Hematopoietic multipotent progenitor cell treated with erythropoietin and hydrocortisone succinate and interleukin-3 and kit ligand, for 6 days (in vitro differentiated cells): ENCODE measurements around the gene SLC25A47.
"Not testable (repeated sequence)": the region's sequence is repeated elsewhere in the genome, so short reads cannot be mapped to it uniquely, and the experiment has no call there.

ENCODE experiments used
- DNase-seq: peaks from one replicate; pipeline ENCODE4 v3.0.0-alpha.2; 2015

The SLC25A47 gene

DNA sequence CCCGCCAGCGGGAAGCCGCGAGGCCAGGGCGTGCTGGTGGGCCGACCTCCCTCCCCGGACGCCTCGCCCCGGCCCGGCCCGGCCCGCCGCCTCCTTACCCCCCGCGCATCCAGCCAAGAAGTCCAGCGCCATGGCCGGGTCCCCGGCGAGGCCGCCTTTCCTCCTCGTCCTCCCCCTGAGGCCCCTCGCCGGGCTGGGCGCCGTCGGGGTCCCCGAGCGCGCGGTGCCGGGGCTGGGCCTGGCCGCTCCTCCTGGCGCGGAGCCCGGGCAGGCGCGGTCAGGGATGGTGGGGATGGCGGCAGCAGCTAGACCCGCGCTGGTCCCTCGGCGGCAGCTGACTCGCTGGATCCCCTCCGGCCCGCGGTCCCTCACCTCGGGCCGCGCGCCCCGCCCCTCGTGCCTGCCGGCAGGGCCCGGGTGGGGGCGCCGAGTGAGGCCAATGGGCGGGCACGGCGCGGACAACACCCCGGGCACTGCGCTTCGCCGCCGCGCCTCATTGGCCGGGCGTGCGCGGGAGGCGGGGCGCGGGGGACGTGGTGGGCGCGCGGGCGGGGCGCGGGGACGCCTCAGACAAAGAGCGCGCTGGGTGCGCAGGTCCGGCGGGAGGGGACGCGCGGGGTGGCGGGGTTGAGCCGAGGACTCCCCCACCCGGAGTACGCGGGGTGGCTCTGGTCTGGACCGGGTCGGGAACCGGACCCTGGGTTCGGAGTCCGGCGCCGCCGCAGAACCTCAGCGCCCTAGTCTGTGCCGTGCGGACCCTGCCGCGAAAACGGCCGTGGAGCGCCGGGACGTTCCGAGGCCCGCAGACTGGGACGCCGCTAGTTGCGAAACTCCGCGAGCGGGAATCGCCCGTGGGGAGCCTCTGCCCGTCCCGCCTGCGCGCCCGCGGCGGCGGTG, 16.8 kb upstream of the SLC25A47 start, which contains the start of gene SLC25A29:
Gene SLC25A29, minus strand, starts transcription at position 344 of the 897 bp plus-strand sequence. Its CDS starts 212 bp downstream, at position 132.
- DNase-seq = peak; percentile 94

DNA sequence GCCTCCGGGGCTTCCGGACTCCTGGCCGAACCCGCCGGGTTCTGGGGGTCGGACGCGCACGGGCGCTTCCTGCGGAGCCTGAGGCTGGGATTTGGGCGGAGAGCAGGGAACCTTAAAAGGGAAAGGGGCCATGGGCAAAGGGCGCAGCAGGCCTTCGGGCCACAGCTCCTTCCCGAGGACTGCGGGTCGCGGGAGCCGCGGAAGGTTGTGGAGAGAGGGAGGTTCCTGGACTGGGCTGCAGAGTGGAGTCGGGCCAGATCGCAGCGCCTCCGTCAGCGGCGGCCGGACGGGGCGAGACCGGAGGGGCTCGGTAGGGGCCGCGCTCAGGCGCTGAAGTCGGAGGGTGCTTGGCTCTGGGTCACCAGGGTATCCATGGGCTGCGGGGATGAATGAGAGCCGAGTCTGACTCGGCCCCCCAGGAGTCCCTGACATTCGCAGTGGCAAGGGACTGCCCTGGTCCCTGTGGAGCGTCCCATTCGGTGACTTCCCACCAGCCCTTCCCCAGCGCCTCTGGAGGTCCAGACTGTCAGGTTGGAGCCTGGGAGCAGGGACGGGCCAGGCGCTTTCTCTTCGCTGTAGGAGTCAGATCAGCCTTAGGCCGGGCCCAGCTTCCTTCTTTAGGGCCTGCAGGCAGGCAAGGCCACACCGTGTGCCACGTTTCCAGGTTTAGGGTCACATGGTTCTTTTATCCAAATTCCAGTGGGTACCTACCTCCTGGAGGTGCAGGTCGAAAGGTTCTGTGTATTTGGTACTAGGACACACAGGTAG, 16.0 kb upstream of the SLC25A47 start:
- peak; percentile 60 for DNase-seq

DNA sequence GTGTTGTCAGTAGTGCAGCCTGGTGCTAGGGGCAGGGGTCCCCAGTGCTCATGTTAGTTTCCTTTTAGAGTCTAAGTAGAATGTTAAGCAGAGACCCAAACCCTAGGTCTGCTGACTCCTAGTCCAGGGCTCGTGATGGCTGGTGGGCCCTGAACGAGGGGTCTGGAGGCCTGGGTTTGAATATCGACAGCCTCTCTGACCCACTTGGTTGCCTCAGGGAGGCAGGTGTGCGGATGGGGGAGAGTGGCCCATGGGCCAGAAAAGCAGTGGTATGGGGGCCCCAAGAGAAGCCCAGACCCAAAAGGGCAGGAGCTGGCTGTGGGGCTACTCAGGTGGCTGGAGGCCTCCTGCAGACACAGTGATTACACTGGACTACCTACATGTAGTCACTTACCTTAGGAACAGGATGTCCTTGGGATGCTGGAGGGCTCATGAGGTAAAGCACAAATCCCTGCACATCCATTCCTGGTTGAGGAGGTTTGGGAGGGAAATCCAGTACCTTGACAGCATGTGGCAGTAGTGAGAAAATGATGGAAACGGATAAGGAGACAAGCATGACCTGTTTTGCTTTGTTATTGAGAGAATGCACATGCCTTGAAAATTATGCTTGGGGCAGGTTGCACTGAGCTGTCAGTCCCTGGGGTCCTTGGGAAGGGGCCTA, 15.2 kb upstream of the SLC25A47 start:
- DNase-seq = no peak

DNA sequence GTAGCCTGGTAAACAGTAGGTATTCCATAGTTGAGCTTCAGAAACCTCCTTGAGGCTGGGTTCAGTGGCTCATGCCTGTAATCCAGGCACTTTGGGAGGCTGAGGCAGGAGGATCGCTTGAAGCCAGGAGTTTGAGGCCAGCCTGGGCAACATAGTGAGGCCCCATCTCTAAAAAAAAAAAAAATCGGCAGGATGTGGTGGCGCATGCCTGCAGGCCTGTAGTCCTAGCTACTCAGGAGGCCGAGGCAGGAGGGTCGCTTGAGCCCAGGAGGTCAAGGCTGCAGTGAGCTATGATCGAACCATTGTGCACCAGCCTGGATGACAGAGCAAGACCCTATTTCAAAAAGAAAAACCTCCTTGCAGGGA, 14.7 kb upstream of the SLC25A47 start:
- DNase-seq = not testable (repeated sequence)

DNA sequence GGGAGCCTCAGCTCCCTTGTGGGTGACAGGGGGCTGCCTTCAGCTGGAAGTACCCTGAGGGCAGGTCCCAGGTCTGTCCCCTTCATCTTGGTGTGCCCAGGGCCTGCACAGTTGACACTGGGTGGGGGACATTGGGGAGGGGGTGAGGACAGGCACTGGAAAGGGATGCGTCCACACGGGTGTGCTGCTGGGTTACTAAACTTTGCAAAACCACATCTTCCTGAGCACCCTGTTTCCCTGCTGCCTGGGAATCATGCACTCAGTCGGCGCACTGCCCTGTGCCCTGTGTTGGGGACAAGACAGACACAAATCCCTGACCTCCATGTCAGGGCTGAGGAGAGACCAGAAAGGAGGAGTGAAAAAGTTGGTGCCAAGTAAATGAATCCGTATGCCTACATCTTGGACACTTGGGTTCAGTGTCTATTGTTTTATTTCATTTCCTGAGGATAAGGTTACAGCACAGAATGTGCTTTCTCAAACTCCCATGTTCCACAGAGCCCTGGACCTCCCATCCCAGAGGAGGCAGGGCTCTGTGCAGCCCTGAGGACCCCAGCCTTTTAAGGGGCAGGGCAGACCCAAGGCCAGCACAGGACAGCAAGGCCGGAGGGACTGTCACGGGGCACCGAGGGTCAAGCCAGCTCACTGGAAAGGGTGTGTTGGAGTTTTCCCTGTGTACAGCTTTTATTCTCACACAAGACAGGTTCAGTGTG, 14.0 kb upstream of the SLC25A47 start:
- no peak for DNase-seq

DNA sequence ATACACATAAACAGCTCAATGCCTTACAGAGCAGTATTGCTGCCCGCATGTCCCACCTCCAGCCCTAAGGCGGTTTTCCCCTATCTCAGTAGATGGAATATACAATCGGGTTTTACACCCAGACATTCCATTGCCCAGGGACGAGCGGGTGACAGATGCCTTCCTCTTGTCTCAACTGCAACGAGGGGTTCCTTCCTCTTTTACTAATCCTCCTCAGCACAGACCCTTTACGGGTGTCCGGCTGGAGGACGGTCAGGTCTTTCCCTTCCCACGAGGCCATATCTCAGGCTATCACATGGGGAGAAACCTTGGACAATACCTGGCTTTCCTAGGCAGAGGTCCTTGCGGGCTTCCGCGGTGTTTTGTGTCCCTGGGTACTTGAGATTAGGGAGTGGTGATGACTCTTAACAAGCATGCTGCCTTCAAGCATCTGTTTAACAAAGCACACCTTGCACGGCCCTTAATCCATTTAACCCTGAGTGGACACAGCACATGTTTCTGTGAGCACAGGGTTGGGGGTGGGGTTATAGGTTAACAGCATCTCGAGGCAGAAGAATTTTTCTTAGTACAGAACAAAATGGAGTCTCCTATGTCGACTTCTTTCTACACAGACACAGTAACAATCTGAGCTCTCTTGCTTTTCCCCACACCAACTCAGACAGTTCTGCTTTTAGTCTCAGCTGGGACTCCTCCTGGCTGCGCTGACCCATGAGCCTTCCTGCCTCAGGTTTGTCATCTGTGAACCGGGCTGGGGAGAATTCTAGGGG, 10.8 kb upstream of the SLC25A47 start:
- DNase-seq = peak; percentile 60

DNA sequence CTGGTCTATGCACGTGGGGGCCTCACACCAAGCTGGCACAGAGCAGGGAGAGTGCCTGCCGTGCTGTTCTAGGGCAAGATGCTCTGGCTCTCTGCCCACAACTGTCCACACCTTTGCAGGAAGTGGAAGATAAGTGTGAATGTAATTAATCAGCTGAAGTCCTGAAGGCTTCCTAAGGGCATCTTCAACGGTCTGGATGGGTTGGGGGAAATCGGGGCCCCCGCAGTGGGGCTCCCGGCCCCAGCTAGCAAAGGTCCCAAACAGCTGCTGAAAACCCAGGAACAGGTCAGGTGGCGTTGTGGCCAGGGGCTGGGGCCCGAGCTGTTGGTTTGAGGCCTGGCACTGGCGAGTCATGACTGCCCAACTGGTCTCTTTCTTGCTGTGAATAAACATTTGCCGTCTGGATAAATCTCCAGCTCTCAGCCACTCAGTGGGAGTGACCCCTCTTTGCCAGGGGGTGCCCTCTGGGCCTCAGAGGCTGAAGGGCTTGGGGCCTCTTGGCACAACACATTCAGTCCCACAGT, 10.2 kb upstream of the SLC25A47 start:
- DNase-seq = peak; percentile 54

DNA sequence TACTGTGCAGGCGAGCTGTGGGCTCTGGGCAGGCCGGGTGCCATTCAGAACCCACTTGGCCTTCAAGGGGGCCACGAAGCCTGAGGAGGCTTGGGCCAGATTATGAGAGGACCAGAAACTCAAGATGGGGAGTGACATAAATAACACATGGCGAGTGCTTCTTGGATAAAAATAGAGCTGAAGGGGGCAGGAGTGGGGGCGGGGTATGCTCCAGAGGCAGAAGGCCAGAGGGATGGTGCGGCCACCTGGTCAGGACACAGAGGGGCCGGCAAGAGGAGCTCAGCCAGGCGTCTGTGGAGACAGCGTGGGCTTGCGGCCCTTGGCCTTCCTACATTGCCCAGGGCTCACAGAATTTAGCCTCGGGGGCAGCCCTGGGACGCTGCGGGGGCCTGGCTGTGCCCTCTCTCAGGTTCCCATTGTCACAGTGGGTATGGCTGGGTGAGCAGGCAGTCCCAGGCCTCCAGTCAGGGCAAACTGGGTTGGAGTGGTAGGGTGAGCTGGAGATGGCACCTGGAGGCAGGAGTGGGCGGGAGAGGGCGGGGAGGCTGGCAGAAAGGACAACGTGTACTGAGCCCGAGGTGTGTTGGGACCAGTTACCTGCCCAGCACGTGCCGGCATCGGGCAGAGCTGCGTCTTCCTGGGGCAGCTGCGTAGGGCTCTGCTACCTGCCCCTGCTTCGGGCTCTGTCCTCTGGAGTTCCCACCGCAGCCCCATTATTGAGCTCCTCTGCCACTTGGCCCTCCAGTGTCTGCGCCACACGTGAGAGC, 9.5 kb upstream of the SLC25A47 start:
- DNase-seq = no peak

DNA sequence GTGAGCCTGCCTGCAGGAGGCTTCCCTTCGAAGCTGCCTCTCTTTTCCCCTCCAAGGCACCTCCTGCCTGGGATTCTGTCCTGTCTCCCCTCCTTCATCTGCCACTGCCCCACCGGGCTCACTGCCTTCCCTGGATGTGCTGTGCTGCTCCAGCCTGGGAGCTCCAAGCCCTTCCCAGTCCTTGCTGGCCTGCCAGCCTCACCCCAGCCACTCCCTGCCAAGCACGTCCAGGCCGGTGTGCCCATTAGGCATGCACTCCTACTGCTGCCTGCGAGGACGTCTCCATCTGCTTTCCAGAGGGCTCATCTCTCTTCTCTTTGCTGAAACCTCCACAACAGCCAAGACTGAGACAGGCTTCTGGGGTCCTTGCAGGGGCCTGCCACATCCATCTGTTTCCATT, 8.4 kb upstream of the SLC25A47 start:
- no peak for DNase-seq

DNA sequence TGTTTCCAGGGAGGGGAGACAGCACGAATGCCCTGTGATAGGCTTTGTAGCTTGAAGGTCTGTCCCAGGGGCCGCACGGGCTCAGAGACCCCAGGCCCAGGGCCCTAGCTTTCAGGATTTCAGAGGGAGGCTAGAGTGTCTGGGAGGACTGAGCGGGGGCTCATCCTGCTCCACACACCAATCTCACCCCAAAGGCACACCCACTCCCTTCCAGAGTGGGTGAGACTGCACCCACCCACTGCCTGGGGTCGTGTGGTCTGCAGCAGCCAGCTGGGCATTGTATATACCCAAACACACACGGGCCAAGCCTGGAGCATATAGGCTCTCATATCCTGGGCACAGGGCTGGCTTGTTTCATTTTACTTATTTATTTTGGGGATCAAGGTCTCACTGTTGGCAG, 5.8 kb upstream of the SLC25A47 start:
- DNase-seq = no peak

DNA sequence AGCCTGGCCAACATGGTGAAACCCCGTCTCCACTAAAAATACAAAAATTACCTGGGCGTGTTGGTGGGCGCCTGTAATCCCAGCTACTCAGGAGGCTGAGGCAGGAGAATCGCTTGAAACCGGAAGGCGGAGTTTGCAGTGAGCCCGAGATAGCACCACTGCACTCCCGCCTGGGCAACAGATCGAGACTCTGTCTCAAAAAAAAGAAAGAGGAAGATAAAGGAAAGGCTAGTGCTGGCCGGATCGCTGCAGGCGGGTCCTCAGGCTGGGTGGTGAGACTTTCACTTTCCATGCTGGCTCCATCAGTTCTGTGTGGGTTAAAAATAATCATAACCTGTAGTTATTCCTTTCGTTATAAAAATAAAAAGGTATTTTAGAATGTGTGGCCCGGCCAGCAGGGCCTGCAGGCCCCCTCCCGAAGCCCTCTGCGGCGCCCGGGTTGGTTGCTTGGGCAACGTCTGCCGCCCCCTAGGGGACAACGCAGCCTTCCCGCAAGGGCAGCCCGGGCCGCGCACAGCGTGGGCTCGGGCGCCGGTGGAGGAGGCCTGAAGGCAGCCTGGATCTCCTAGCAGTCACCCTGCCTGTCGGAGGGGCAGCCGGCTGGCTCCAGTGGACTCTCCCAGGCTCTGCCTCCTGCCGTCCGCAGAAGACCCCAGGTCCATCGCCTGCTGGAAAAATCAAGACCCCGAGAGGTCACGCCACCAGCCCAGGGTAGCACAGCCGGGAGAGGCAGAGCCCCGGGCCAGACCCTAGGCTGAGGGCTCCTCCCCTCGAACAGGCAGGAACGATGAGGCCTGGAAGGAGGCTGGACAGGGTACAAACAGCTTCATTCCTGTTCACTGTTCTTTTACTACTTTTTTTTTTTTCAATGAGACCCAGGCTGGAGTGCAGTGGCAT, 5.0 kb upstream of the SLC25A47 start:
- peak; percentile 83 for DNase-seq

DNA sequence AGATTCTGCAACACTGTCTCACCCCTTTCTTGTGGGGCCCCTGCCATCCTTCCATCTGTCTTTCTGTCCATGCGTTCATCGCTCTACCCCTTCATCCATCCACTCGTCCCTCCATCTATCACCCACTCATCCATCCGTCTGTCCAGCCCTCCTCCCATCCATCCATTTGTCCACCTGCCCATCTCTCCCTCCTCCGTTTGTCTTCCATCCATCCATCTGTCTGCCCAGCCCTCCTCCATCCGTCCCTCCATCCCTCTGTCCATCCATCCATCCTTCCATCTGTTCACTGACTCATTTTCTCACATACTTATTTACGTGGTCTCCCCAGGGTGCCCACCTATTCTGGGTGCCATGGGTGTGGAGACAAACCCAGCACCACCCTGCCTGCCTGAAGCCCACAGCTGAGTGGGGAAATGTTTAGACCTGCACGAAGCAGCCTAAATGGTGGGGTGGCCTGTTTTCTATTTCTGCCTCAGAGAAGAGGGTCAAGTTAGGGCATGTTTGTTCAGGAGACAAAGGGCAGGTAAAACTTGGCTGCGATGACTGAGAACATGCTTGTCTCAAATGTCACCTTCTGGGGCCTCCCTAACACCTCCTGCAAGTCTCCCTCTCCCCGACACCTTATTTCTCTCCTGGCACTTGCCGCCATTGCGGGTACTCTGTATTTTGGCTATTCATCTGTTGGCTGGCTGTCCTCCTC, 2.8 kb upstream of the SLC25A47 start:
- DNase-seq = no peak

DNA sequence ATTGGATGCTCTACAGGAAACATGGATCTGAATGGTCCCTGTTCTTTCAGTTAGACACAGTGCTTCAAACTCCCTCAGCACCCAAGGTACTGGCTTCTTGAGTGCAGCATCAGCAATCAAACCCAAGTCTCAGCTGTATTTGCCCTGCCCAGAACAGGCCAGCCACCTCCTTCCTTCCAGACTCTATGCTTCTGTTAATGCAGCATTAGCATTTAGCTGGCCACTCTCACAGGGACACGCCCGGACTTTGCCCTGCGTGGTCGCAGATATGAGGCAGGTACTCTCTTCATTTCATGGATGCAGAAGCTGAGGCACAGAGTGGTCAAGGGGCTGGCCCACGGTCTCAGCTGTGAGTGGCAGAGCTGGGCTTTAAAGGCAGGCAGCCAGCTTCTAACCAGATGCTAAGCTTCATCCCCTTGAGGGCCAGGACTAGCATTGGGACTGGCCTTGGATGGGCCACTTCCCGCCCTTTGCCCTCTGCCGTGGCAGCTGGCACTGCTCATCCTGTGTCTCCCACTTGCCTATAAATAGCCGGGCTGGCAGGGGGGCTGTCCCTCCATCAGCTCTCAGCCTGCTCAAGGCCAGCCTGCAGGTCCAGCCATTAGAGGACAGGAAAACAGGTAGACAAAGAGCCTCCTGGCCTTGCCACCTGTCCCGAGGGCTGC, 1.5 kb upstream of the SLC25A47 start:
- no peak for DNase-seq

DNA sequence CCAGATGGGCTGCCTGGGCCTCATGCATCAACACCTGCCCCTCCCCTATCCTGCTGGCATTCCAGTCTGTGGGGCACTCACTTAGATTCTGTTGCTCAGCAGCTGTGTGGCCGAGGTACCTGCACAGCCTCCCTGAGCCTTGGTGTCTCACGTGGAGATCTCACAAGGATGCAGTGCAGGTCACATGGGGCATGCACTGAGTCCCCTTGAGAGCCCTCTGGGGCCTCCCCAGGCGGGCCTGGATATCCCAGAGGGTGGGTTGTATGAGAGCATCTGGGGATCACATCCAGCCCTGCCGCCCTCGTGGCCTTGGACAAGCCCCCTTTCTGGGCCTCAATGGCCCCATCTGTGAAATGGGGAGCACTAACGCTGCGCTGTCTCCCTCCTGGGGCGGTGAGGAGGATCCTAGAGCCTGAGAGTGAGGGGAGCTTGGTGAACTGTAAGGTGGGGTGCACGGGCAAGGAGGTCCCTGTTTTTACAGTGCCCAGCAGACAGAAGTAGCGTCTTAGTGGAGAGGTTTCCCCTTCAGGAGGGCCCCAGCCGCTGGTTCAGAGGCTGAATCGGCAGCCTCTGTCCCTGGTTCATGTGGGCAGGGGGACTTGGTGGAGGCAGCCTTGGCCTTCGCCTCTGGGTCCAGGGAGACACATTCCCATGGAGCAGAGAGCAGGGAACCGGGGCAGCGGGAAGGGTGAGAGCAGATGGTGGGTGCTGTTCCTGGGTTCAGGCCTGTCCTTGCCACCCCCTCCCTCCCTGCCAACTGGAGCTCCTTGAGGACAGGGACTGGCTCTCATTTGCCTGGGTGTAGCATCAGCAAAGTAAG, 791 bp upstream of the SLC25A47 start:
- DNase-seq = no peak

DNA sequence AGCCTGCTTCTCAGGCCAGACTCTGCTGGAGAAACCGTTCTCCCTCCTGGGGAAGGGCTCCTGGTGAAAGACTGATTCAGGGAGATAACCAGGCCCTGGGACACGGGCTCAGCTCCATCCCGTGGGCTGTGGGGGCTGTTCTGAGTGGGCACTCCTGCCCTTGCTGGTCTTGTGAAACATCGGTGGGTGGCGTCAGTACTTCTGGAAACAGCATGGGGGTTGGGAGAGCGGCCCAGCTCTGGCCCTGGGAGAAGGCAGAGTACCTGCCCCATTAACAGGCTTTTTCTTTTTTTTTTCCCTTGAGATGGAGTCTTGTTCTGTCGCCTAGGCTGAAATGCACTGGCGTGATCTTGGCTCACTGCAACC, 786 bp downstream of the SLC25A47 start:
- DNase-seq = no peak

DNA sequence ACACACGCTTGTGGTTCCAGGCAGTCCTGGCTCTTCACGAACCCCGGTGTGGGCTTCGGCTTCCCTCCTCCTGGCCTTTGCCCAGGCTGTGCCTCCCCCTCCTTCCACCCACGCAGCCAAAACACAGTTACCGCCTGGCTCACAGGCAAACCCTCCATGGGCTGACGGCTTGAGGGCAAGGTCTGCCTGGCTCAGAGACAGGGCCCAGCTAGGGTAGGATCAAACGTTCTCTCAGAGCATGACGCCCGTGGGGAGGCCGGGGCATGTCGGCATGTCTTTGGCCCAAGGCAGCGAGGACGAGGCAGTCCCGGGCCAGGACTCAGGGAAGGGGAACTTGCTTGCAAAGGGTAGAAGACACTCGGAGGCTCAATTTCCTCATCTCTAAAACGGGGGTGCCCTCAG, 2.1 kb downstream of the SLC25A47 start:
- no peak for DNase-seq

DNA sequence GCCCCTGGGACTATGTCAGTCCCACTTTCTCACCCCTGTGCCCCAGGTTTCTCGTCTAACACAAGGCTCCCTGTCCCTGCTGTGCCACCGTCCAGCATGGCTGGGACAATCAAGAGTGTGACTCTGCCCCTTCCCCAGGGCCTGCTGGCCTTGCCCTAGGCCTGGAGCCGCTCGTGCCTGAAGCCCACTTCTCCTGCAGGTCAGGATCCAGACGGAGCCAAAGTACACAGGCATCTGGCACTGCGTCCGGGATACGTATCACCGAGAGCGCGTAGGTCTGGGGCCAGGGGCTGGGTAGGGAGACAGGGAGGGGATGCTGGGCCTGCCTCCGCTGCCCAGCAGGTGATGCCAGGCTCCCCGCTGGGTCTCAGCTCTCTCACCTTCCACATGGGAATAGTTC, 2.8 kb downstream of the SLC25A47 start:
- DNase-seq = no peak

DNA sequence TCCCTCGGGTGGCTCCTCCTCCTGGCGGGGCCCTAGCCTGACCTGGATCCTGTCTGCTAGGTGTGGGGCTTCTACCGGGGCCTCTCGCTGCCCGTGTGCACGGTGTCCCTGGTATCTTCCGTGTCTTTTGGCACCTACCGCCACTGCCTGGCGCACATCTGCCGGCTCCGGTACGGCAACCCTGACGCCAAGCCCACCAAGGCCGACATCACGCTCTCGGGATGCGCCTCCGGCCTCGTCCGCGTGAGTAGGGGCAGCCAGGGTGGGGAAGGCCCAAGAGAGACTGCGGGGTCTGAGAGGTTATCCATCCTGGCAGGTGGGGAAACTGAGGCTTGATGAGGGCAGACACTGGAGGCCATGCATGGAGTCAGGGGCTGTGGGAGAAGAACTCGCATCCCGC, 4.0 kb downstream of the SLC25A47 start:
- no peak for DNase-seq
